SK-N-SH (cell line): ENCODE results near the gene ZBED5.

Source experiments
- NFIC ChIP-seq: IDR thresholded peaks from 2 replicates; pipeline ENCODE4 v1.4.0; 2012; ENCODE audit warnings: borderline replicate concordance
- POLR2AphosphoS5 ChIP-seq: IDR thresholded peaks from 2 replicates; pipeline ENCODE4 v1.6.1; 2012; ENCODE audit warnings: low read depth, low read length
- REST ChIP-seq: IDR thresholded peaks from 2 replicates; pipeline ENCODE4 v1.6.1; 2012; ENCODE audit warnings: mild to moderate bottlenecking, low read depth, low read length, moderate library complexity
- SIN3A ChIP-seq: IDR thresholded peaks from 2 replicates; pipeline ENCODE4 v1.6.1; 2012; ENCODE audit warnings: low read depth, mild to moderate bottlenecking, low read length, moderate library complexity, borderline replicate concordance
- USF1 ChIP-seq: IDR thresholded peaks from 2 replicates; pipeline ENCODE4 v1.4.0; 2012; ENCODE audit warnings: low read depth, borderline replicate concordance
- YY1 ChIP-seq: IDR thresholded peaks from 2 replicates; pipeline ENCODE4 v1.4.0; 2012; ENCODE audit warnings: low read depth, mild to moderate bottlenecking
- TF ChIP-seq, protein P1 (sequence below): fragments of 200-600 bp; sonication (generic); IDR thresholded peaks from 2 replicates; pipeline ENCODE4 v1.6.1; 2017; ENCODE audit warnings: antibody characterized with exemption, mild to moderate bottlenecking, moderate library complexity

DNA sequence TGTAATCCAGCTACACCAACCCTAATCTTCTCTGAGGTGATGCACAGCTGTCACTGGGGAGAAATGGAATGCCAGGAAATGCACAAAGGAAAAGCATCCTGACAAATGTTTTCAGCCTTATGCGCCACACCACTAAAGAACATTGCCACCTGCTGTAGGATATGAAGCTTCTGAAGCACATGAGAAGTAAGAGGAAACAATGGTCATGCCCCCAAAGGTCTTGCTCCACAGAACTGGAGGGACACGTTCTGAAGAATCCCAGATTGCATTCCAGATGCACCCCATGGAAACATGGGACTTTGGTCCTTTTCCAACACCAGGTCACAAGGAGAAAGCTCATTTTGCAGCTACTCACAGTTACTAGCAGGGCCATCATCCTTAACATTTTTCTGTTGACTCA is 48.7 kb upstream of the ZBED5 start:
- TF ChIP-seq NFIC (peak; percentile 55), USF1 (no peak), REST (no peak), SIN3A (no peak), POLR2AphosphoS5 (no peak), YY1 (no peak)
- TF ChIP-seq, protein P1, sequence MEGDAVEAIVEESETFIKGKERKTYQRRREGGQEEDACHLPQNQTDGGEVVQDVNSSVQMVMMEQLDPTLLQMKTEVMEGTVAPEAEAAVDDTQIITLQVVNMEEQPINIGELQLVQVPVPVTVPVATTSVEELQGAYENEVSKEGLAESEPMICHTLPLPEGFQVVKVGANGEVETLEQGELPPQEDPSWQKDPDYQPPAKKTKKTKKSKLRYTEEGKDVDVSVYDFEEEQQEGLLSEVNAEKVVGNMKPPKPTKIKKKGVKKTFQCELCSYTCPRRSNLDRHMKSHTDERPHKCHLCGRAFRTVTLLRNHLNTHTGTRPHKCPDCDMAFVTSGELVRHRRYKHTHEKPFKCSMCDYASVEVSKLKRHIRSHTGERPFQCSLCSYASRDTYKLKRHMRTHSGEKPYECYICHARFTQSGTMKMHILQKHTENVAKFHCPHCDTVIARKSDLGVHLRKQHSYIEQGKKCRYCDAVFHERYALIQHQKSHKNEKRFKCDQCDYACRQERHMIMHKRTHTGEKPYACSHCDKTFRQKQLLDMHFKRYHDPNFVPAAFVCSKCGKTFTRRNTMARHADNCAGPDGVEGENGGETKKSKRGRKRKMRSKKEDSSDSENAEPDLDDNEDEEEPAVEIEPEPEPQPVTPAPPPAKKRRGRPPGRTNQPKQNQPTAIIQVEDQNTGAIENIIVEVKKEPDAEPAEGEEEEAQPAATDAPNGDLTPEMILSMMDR, result peak; percentile 41
